TTC549 (cell line): ENCODE measurements around the gene BTBD16.
A peak's percentile ranks its signal among the peaks of the same experiment; 100 is the strongest.

Experiments
- FAIRE-seq: peaks from 2 replicates; lab custom pipeline; 2012; peaks lifted over from hg19 to GRCh38; lab: Jason Lieb, UNC

BTBD16 gene

DNA sequence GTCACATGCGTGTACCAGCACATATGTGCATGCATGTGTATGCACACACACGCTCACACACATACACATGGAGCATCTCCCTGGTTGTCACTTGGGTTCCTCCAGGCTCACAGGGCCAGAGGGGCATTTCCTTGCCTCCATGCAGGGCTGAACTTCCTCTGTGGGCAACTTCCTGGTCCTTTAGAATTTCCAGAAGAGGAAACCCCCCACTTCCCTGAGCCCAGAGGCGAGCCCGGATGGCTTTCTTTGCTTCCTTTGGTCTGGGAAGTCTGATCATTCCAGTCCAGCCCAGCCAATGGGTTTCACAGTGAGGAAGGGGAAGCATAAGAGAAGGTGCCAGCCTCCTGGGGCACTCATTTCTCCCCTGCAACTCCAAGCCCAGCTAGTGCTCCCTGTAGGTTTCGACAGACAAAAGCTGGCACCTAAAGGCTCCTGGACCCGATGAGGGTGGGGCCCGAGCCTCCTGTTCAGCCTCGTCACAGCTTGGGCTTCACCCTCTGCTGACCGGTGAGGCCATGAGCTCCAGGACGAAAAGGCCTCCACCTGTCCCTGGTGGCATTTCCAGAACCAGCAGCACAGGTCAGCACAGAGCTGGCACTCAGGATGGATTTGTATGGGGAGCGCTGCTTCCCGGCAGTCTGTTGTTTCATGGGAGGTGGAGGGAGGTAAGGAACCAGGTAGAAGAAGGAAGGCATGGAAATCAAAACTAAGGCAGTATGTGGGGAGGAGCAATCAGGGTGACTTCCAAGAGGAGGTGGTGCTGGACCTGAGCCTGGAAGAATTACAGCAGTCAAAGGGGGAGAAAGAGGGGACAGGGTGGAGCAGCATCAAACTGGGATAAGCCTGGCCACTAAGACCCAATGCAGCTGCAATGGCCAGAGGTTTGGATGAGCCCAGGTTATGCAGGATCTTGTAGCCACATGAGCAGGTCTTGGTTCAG lies 23.7 kb downstream of the BTBD16 start:
- FAIRE-seq = no peak

DNA sequence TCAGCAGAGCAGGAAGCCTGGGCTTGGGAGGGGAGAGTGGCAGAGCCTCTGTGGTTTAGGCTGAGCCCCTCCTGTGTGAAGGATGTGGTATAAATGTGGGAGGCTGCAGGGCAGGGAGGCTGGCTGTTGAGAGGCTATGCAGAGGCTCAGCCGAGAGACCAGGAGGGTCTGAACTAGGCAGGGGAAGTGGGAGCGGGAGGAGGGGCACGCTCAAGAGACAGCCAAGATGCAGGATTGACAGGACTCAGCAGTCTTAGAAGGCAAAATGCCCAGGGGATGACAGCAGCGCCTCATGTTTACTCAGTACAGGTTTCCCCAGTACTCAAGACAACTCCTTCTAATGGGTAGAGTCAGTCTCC lies 24.3 kb downstream of the BTBD16 start:
- no peak for FAIRE-seq

DNA sequence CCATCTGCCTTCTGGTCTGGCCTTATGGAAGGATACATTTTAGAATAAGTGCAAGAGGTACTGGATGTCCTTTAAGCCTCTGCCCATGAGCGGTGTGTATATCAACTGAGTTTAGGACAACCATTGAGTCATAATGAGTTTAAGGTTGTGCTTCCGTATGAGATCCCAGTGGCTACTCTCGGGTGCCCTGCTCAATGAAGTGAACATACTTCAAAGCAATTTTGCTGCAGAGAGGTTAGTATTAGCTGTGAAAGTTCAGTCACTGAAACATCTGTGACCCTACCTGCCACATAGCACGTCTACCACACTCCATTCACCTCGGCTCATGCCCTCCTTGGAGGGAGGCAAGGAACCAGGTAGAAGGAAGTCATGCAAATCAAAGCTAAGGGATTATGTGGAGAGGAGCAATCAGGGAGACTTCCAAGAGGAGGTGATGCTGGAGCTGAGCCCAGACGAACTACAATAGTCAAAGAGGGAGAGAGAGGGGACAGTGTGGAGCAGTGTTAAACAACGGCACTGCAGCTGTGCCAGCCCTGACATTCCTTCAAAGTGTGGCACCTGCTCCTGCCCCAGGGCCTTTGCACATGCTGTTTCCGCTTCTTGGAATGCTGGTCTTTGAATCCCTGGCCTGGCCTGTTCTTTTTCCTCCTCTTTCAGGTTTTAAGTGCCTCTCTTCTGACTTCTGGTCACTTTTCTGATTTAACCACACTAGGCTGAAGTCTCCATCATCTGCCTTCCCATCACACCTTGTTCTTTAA lies 25.4 kb downstream of the BTBD16 start:
- no peak for FAIRE-seq

DNA sequence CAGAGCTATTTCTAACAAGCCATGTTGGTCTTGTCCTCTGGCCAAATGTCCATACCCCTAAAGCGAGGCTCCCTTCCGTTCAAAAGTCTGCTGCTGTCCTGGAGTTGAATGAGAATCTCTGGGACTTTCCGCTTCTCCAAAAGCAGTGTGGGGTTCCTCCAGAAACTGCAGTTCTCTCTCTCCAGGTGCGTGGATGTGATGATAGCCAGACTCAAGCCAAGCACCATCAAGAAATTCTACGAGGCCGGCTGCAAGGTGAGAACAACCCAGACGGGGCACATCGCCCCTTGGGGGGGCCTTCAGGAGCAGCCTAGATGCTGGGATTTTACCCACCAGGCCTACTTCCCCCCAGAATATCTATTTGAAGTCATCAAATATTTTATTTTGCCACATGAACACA lies 26.5 kb downstream of the BTBD16 start:
- no peak for FAIRE-seq

DNA sequence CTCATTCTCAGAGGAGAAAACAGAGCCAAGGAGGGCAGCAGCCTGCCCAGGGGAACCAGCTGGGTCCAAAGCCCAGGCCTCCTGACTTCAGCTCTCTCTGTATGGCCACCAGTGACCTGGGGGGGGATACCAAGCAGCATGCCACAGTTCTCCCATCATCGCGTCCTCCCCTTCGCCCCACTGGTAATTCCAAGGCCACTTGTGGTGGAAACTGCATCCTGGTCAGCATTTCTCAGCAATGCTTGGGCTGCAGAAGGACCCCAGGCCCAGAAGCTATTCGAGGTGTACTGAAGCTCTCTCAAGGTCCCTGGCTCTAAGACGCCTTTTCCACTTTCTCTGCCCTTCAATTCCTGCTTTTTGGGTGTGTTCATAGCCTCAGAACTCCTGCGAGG lies 27.1 kb downstream of the BTBD16 start:
- FAIRE-seq = no peak

DNA sequence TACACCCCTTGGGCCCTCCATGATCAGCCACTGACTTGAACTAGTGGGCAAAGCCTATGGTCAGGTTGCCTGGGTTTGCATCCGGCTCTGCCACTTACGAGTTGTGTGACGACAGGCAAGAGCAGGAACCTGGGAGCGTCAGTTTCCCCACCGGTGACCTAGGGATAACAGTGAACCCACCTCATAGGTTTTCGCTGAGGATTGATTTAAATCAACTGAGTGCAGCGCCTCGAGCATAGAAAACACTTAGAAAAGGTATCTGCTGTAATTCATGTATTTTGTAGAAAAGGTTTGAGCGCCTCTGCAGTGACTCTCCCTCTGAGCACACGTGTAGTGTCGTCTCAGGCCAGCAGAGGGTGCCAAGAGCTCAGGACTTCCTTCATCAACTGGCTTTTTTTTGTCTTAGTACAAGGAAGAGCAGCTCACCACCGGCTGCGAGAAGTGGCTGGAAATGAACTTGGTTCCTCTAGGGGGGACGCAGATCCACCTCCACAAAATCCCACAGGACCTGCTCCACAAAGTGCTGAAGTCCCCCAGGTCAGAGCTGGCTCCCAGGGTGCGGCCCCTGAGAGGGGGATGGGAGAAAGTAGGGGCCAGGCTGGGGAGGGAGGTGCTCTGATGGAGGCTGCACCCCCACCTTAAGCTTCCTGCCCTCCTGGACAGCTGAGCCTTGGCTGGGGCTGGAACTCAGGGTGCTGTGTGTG lies 27.7 kb downstream of the BTBD16 start:
- peak; percentile 5 for FAIRE-seq

DNA sequence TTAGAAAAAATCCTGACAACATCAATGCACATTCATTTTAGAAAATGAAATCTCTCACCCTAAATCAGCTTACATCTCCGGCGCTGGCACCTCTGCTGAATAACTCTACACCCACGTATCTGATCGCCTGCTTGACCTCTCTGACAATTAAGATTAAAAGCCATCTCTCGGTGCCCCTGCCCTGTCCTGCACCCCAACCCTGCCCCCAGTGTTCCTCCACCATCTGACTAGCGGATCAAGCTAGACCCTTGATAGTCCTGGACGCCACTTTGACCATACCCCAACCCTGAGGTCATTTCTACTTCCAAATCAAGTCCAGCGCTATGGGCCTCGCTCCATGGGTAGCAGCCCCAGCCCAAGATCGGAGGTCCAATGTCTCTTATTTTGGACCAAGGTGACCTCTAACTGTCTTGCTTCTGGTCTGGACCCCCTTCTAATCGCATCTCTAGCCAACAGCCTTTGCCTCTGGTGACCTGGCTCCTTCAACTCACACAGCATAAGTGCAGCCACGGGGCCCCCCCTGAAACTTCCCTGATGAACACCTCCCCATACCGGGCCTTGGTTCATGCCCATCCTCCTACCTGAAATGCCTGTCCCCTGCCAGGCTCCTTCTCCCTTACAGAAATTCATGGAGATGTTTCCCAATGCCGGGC lies 28.5 kb downstream of the BTBD16 start:
- FAIRE-seq = no peak

DNA sequence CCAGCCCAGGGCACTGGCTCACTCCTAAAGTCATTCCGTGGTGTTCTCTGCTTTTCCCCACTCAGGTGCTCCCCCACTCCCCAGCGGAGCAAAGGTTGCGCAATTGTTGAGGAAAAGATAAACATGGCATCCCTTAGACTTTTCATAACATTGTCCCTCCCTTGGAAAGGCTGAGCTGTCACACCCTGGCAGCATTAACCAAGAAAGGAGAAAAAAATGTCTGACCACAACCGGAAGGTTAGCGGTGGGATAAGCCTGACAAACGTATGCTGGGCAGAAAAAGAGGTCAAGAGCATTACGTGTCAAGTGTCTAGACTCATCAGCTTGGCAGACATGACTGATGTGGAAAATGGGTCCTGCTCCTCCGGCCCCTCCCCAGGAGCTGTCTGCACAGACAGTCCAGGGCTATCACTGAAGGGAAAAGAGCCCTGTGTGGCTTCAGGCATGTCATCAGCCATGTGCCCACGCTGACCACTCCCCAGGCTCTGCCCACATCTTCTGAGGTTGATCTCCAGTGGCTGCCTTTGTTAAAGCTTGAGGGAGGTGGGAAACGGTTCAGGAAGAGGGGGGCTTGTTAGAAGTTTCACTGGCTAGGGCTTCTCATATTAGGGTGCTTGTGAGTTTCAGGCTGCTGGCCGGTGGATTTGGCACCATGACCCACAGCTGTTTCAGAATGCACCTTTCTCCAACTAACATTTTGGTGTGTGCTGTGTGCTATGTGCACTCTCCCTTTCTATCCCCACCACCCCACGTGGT lies 30.1 kb downstream of the BTBD16 start:
- FAIRE-seq = no peak

DNA sequence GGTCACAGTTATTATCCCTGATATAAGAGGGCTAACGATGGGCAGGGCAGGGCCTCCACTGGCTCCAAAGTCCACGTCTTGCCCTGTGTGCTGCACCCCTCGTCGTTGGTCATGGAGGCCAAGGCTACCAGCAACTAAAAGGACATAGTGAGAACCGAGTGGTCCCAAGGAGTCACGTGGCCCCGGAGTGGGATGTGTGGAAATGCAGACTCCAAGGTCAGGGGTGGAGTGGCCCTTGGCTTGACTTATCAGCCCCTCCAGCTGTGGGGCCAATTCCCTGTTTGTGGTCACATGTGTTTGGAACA lies 30.7 kb downstream of the BTBD16 start:
- no peak for FAIRE-seq

DNA sequence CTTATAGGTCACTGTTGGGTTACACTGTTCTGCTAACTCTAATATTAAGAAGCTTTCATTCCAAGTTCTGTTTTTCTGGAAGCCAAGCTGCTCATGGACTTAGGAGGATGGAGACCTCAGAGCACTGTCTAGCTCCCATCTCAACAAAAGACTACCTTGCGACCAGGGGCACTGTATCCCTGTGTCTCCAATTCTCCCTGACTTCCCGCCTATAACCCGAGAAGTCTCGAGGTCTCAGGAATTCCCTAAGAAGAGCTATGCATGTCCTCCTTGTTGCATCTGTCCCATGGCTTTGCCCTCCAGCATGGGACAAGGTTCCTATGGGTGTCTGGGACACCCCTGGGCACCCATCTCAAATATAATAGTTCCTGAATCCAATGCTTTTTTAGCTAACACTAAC lies 31.2 kb downstream of the BTBD16 start:
- FAIRE-seq = no peak

DNA sequence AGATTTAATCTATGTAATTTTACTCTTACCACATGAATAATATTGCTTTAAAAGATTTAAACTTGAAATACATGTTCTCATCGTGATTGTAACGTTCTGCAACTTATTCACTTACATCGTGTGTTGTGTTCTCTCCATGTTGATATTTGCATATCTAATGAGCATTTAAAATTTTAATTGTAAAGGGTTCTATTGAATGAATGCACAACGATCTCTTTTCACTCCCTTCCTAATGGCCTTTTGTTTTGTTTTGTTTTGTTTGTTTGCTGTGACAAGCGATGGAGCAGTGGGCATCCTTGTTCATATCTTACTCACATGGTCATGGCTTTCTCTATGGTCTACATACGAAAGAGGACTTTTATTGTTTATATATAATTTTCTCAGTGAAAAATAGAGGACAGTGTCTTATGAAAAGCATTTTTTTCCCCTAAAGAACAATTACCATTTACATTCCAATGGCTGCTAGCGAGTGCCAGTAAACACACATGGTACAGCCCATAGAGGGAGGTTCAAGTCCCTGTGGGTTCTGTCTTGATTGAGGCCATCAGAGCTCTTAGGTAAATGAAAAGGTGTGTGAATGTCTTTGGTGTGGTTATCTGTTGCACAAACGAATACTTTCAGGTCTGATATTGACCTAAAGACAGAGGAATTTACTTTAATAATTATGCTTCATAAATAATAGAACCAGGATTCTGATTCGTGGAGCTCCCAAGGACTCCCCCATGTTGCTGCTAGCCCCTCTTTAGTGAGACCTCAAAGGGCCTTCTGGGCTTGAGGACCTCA lies 32.4 kb downstream of the BTBD16 start:
- no peak for FAIRE-seq

DNA sequence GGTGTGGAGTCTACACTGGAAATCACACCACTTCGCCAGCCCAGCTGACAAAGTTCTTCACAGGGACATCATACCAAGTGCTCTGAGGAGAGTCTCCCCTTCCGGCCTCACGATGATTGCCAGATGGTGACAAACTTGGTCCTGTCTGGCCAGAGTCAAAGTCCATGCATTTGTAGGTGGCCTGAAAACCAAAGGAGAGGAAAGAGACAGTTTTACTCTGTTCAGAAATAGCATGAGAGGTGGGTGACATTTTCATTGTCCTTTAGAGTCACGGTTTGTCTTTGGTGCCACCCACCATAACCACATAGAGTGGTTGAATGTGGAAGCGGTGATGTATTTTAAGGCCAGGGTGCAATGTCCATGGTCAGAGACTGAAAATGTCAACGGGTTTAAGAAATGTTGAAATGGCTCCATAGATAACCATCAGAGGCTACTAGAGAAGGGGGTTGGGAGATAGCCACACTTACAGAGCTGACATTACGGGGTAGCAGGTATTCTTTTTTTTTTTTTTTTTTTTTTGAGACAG lies 33.0 kb downstream of the BTBD16 start:
- FAIRE-seq = no peak

DNA sequence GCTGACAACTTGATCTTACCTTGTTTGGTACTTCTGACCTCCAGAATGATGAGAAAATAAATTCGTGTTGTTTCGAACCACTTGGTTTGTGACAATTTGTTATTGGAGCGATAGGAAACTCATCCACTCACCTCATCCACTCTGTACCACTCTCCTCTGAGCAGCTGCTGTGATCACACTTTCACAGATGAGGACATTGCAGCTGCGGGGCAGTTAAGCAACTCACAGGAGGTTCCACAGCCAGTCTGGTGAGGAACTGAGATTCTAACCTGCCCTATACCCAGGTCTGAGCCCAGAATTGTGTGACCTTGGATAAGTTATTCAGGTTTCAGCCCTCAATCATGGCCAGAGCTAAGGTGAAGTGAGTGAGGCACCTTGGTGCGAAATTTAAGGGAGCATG lies 35.2 kb downstream of the BTBD16 start:
- FAIRE-seq = no peak

DNA sequence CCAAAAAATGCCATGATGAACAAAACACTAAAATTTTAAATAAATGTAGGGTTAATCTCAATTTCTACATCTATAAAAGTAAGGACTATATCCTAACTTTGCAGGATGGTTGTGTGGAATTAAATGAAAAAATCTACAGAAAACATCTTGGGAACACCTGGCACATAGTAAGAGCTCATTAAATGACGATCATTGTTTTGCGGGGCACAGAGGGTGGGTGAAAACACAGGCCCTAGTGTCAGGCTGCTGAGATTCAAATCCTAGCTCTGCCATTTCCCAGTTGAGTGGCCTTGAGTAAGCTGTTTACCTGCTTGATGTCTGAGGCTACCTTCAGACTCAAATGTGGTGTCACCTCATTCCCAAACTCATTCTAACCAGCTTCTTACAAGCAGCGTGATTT lies 35.6 kb downstream of the BTBD16 start:
- no peak for FAIRE-seq

DNA sequence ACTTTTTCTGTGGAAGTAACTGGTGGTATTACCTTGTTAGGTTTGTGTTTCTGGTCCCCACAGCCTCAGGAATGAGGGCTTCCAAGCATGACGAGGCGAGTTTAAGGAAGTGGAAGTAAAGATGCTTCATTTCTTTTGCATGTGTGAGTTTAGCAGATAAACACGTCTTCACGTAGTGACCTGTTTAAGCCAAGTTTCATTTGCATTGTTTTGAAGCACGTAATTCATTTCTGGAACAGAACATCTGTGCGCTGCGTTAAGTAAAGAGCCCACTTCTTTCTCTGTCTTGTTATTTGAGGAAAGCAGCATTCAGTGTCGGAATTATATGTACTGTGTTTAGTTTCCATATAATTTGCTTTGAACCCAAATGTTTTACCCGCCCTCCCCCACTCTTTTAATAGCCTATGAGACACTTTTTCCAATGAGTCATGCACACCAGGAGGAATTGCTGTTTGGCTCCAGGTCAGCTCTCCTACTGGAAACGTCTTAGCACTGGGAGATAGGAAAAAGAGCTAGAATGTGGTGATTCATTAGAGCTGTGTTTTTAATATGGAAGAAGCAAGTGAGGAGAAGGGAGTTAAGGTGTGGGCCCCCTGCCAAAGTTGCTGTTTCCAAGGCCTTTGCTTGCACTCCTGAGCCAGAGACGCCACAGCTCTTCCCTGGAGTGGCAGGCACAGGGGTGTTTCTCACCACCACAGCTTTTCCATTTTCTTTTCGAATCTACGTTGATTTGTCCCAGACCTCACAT lies 36.7 kb downstream of the BTBD16 start:
- no peak for FAIRE-seq

DNA sequence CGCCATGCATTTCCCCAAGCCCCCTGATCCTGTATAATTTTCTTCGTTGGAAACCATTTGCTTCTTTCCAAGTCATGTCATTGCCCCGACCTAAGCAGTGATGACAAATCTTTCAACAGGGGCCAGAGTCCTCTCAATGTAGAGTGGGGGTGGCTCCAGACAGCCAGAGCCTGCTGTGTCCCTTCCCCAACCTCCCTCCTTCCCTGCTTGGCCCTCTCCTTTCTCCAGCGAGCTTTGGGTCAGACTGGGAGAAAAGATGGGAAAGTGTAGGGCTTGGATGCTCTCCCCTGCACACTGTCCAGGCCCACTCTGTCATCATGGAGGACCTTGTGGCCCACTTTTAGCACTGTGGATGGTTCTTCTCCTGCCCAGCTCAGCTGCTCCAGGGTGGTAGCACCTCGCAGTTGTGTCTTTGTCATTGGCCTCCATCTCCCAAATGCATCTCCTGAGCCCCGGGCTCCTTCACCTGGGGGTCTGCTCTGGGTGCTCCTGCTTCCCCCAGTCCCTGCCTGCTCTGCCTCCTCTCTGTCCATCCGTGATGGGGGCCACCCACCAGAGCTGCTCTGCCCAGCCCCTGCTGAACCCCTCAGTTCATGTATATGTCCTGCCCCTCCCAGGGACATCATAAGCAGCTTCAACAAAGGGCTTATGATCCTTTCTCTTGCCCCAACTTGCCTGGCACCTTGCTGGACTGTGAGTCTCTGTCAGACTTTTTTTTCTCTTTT lies 37.5 kb downstream of the BTBD16 start:
- no peak for FAIRE-seq

DNA sequence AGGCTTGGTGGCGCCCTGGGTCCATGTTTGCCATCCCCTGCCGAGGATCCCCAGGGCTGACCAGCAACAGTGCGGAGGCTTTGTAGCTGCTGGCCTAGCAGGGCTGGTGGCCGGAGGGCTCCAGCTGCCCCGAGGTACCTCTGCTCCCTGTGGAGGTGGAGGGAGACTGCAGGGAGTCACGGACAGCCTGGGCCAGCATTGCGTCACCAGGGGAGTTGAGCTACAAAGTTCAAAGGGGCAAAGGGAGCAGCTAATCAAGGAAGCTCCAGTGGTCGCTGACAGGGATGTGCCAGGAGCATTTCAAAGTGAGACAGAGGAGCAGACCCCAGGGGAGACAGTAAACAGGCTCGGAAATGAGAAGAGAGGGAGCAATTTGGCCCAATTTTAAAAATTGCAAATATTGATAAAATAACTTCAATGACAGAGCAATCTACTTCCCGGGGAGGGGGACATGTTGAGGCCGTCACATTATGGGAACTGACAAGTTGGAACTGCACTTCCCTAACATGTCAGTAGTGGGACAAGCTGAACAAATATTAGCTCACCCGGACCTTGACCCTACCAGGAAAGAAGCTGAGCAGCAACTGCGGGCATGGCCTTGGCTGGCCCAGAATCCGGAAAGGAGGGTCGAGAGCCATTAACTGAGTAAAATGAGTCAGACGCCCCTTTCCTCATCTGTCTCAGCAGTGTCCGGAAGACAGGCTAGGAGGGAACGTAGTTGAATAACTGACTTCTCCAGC lies 39.4 kb downstream of the BTBD16 start:
- FAIRE-seq = no peak

DNA sequence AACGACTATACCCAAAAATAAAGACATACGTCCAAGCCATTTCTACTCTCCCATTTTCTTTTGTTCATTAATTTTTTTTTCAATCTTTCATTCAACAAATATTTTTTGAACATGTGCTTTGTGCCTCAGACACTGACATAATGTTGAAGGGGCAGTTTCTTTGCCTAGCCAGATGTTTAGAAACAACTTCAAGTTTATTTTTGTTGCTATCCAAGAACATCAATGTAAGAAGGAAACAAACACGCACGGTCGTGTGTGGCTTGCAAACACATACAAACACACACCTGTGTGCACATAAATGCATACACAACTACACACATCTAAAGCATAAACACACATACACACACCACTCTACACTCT lies 39.9 kb downstream of the BTBD16 start:
- no peak for FAIRE-seq

DNA sequence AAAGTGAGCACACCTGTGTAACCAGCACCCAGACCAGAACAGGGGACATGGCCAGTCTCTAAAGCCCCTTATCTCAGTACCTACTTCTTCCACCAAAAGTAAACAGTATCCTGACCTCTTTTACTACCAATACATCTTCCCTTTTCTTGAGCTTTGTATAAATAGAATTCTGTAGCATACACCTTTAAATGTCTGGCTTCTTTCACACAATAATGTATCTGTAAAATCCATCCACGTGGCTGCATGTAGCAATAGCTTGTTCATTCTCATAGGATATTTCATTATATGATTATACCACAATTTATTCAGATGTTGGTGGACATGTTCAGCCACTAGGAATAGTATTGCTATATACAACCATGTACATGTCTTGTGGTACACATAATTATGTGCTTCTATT lies 40.6 kb downstream of the BTBD16 start:
- FAIRE-seq = no peak
